Measurements from ENCODE around the gene LACTBL1.
A peak's percentile ranks its signal among the peaks of the same experiment; 100 is the strongest.
"Not testable (repeated sequence)": the region's sequence is repeated elsewhere in the genome, so short reads cannot be mapped to it uniquely, and the experiment has no call there.

LACTBL1 gene

DNA sequence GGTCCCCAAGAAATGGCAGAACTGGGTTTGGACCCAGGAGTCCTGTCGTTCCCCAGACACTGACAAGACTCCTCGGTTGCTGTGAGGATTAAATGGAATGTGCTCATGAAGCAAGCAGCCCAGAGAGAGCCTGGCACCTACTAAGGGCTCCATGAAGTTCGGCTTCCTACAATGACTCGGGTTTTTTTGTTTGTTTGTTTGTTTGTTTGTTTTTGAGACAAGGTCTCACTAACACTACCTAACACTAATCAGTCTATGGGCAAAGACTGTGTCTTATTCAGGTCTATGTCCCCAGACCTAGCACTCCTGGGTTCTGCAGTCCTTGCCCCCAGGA lies 3.4 kb upstream of the LACTBL1 start:
- no peak for DNase-seq

- DNase-seq, result no peak
These were observed 3.0 kb upstream of the LACTBL1 start for GRCh38 chr1:22975694-22976093.

DNA sequence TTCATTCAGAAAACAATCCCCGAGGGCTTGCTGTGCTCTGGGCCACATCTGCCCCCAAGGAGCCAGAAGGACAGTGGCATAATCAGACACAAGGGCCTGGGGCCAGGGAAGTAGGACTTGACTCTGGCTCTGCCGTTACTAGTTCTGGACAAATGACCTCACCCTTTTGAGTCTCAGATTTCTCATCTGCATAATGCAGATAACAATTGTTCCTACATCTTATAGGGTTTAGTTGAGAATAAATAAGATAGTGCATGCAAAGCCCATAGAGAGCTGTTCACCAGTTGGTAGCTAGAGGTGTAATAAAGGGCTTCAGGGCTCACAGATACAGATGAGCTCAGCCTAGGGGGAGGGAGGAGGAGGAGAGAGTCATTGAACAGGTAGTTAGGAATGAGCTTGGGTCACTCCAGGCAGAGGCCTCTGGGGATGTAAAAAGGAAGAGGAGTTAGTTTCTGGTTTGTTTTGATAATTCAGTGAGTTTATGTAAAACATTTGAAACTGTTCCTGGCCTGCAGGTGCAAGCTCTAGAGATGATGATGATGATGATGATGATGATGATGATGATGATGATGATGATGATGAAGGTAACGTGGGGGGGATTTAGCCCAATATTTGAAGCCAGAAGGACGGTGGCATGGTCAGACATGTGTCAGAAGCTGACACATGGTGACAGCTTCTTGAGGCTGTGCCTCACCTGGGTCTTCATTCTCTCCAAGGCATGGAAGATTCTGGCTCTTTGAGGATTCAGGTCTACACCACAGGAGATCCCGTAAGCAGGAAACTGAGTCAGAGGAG lies 858 bp downstream of the LACTBL1 start:
- no peak for DNase-seq

- DNase-seq, result no peak
These were observed 1.5 kb downstream of the LACTBL1 start for GRCh38 chr1:22971161-22971560.

- DNase-seq, result no peak
These were observed 2.6 kb downstream of the LACTBL1 start for GRCh38 chr1:22970096-22970495.

- DNase-seq, result peak; percentile 64
These were observed 3.4 kb downstream of the LACTBL1 start for GRCh38 chr1:22969304-22969709.

- no peak for DNase-seq
These were observed 4.8 kb downstream of the LACTBL1 start for GRCh38 chr1:22967833-22968232.

GRCh38 chr1:22966309-22966708 lies 6.4 kb downstream of the LACTBL1 start:
- no peak for DNase-seq

DNA sequence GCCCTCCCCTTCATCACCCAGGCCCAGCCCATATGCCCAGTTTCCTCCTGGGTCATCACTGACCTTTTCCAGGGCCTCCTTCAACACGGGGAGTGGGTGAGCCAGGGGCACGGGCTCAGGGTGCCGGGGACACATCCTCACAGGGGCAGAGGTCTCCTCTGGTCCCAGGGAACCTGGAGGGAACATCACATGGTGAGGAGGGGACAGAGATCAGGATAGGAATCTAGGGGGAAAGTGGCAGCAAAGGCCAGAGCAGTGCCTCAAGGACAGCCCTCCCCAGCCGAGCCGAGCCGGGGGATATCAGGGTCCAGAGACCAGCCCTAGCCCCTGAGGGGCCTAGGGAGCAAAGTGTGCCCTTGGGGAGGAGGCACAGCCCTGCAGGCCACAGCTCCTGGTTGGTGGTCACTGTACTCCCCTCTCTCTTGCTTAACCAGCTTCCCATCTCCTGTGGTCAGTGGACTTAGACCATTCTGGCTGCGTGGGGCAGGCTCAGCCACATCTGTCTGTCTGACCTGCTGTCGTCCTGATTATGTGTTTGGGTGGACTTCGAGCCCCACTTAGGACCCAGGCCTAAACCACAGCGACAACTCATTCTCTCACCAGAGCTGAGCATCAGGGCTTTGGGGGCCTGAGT lies 9.5 kb downstream of the LACTBL1 start:
- no peak for DNase-seq

DNA sequence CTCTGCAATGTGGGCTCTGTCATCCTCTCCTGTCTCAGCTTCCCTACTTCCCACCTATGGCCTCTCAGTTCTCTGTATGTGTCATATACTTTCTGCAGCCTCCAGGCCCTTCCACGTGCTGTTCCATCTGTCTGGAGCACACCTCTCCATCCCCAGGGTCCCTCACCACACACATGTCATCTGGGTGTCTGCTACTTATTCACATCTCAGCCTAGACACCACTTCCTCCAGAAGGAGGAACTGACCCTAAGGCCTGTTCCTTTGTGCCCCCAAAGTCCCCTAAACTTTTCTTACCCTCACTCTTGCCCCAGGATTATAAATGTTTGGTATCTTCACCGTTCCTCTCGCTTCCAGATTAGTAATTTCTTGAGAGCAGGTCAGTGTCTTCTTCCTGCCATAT lies 10.1 kb downstream of the LACTBL1 start:
- no peak for DNase-seq

DNA sequence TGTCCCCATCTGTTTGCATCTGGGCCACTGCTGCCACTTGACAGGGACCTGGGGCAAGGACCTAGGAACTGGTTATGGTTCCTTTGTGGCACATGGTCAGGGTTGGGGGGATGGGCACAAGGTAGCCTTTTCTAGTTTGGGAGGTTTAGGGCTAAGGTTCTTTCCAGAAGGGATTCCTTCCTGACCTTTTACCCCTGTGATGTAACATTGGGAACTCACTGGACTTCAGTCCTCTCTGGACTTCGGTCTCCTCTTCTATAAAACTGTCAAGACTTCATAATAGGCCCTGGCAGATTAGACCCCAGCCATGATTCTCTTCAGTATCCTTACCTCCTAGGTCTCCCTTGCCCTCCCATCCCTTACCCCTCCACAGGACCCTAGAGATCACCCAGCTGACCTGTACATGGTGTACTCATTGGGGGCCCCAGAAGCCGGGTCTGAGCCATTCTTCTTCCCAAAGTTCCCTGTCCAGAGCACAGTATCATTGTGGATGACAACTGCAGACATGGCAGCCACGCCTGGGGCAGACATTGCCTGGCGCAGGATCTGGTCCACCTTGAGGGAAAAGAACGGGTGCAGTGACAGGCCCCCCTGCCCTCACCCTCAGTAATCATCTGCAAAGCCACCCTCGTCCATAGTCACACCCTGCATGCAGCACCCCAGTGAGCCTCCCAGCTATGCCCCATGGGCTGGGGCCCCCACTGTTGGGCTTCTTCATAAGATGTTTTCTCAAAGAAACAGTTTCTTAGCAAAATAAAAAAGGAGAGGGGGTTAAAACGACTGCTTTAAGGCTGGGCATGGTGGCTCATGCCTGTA lies 12.9 kb downstream of the LACTBL1 start:
- DNase-seq, result no peak

DNA sequence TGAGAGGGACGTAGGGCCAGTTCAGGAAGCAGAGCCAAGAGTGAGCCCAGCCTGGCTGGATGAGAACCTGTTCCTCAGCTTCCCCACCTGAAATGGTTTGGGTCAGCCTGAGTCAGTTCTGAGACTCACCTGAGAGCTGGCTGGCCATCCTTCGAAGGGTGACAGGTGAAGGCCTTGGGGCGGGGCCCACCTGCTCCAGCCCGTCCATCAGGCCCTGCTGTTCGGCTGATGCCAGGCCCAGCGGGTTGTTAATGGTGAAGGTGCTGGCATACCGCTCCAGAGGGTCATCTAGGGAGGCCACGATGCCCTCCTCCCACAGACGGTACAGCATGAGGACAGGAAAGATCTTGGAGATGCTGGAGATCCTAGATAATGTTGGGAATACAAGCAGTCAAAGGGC lies 14.1 kb downstream of the LACTBL1 start:
- no peak for DNase-seq

DNA sequence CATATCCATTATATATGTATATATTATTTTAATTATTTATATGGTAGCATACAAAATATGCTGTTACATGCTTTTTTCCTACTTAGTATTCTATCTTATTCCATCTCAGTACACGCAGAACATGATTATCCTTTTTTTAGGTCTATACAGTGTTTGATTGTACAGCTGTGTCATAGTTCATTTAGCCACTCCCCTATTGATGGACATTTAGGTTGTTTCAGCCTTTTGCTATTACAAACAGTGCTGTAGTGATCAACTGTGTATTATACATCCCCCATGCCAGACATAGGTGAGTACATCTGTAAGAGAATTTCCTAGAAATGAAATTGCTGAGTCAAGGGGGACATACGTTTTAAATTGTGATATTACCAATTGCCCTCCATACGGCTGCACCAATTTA lies 15.6 kb downstream of the LACTBL1 start:
- DNase-seq, result no peak

GRCh38 chr1:22955146-22955545 lies 17.5 kb downstream of the LACTBL1 start:
- no peak for DNase-seq

DNA sequence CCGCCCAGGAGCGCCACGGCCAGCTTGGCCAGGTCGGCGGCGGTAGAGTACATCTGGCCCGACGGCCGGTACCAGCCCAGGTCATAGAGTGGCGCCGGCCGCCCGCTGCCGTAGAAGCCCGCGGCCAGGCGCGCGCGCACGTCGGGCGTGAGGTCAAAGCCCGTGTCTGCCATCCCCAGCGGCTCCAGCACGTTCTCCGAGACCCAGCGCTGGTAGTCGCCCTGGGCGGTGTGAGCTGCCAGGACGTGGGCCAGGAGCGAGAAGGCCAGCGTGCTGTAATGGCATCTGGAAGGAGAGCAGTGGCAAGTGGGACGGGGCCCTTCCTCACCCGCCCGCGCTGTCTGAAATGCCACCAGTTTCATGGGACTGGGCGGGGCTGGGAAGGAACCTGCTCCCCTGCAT lies 18.9 kb downstream of the LACTBL1 start:
- no peak for DNase-seq

- peak; percentile 34 for DNase-seq
These were observed 19.5 kb downstream of the LACTBL1 start for GRCh38 chr1:22953057-22953739.

DNA sequence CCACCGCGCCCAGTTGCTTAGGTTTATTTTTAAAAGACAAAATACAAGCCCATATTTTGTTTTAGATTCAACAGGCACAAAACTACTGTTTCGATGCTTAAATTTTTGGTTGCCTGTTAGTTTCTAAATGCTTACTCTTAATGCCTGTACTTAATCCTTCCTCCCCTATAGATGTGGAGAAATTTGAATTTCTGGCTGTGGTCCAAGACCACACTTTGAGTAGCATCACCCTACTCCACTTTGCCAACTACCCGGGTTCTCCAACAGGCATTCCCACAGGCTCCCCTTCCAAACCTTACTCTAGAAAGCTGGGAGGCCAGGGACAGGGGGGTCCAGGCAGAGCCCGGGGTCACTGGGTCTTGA lies 20.0 kb downstream of the LACTBL1 start:
- DNase-seq, result no peak

GRCh38 chr1:22951796-22952195 lies 20.9 kb downstream of the LACTBL1 start:
- no peak for DNase-seq

GRCh38 chr1:22949822-22950331 lies 22.8 kb downstream of the LACTBL1 start:
- DNase-seq, result no peak

DNA sequence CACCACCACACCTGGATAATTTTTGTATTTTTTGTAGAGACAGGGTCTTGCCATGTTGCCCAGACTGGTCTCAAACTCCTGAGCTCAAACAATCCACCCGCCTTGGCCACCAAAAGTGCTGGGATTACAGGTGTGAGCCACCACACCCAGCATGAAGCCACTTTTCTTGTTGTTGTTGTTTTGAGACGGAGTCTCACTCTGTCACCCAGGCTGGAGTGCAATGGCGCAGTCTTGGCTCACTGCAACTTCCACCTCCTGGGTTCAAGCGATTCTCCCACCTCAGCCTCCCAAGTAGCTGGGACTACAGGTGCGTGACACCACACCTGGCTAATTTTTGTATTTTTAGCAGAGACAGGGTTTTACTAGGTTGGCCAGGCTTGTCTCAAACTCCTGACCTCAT lies 27.5 kb downstream of the LACTBL1 start:
- DNase-seq, result not testable (repeated sequence)

GRCh38 chr1:22944346-22945055 lies 28.2 kb downstream of the LACTBL1 start:
- DNase-seq, result no peak

- DNase-seq, result no peak
These were observed 31.4 kb downstream of the LACTBL1 start for GRCh38 chr1:22941257-22941656.

- DNase-seq, result no peak
These were observed 36.0 kb downstream of the LACTBL1 start for GRCh38 chr1:22936681-22937080.
